Thyroid gland (tissue), 4 donors: ENCODE results near the gene PLEKHA8.

ENCODE experiments used
- CTCF ChIP-seq, 6 experiments: fragments of 200-600 bp in 3 of 6; fragments of 450-650 bp in 3 of 6; sonication (generic) in 3 of 6; IDR thresholded peaks; one replicate each; pipeline ENCODE4 v1.5.1; 2016 to 2019; ENCODE audit warnings: antibody characterized with exemption in 6 of 6, mild to moderate bottlenecking in 2 of 6, inconsistent platforms in 1 of 6, moderate library complexity in 1 of 6
- POLR2A ChIP-seq, 2 donors: fragments of 450-650 bp; IDR thresholded peaks; one replicate each; pipeline ENCODE4 v1.6.1; 2017; ENCODE audit warnings: antibody characterized with exemption in 2 of 2, mild to moderate bottlenecking in 2 of 2, moderate library complexity in 1 of 2

GRCh38 chr7:30140456-30140855 lies 112.2 kb downstream of the PLEKHA8 start:
- TF ChIP-seq POLR2A (IDR thresholded peaks at IDR 0.05) (no peak), CTCF (IDR thresholded peaks at IDR 0.05) (no peak)
